NCI-H1105 (cell line): ENCODE results near the gene URB2.
A peak's percentile ranks its signal among the peaks of the same experiment; 100 is the strongest.
"Not testable (repeated sequence)": the region's sequence is repeated elsewhere in the genome, so short reads cannot be mapped to it uniquely, and the experiment has no call there.

ENCODE experiments used
- DNase-seq: peaks from one replicate; lab custom pipeline; 2025; lab: John Stamatoyannopoulos, UW

Gene URB2

GRCh38 chr1:229693129-229693900, 67.3 kb downstream of the URB2 start:
- no peak for DNase-seq

GRCh38 chr1:229694053-229694693, 68.1 kb downstream of the URB2 start:
- peak; percentile 65 for DNase-seq

- DNase-seq = no peak
These were observed 70.3 kb downstream of the URB2 start for GRCh38 chr1:229696385-229696784.

GRCh38 chr1:229699613-229700267, 73.7 kb downstream of the URB2 start:
- no peak for DNase-seq

- no peak for DNase-seq
These were observed 78.1 kb downstream of the URB2 start for GRCh38 chr1:229704157-229704556.

- not testable (repeated sequence) for DNase-seq
These were observed 79.1 kb downstream of the URB2 start for GRCh38 chr1:229705152-229705551.

GRCh38 chr1:229707127-229707526, 81.1 kb downstream of the URB2 start:
- not testable (repeated sequence) for DNase-seq

- no peak for DNase-seq
These were observed 83.5 kb downstream of the URB2 start for GRCh38 chr1:229709500-229710013.
